Lung (tissue), 12 donors: ENCODE data around the gene DPP9. TPM values are rescaled to one million over a fixed set of nuclear protein-coding genes. Genes with fewer than 3 reads are reported as not detected.

Experiments
- ATAC-seq: fragments of 200-7000 bp; cut with Tn5 transposase; one replicate; pipeline ENCODE4 v1.9.1; 2020; ENCODE audit warnings: moderate number of reproducible peaks; ENCODE audit not compliant: insufficient read depth, low FRiP score
- DNase-seq, 3 donors: peaks; one replicate each; pipeline ENCODE4 v3.0.0-alpha.2; 2013 to 2017
- H3K27ac ChIP-seq, 2 donors: one replicate each; pipeline ENCODE4 v1.5.1; 2013; ENCODE audit warnings: mild to moderate bottlenecking in 2 of 2, moderate library complexity in 2 of 2, control low read depth in 1 of 2, inconsistent platforms in 1 of 2, low read depth in 1 of 2, low read length in 1 of 2
- H3K27me3 ChIP-seq, 3 donors: one replicate each; pipeline ENCODE4 v1.5.1; 2013; ENCODE audit warnings: low read length in 2 of 3; ENCODE audit not compliant: control insufficient read depth in 3 of 3, insufficient read depth in 3 of 3
- H3K36me3 ChIP-seq, 4 donors: one replicate each; pipeline ENCODE4 v1.5.1; 2013; ENCODE audit warnings: low read length in 4 of 4, mild to moderate bottlenecking in 1 of 4, moderate library complexity in 1 of 4; ENCODE audit not compliant: control insufficient read depth in 4 of 4, insufficient read depth in 4 of 4
- H3K4me1 ChIP-seq, 5 donors: one replicate each; pipeline ENCODE4 v1.5.1; 2013; ENCODE audit warnings: low read length in 5 of 5, mild to moderate bottlenecking in 2 of 5, moderate library complexity in 1 of 5; ENCODE audit not compliant: control insufficient read depth in 5 of 5, insufficient read depth in 5 of 5
- H3K4me3 ChIP-seq: one replicate; pipeline ENCODE4 v1.5.1; 2013; ENCODE audit warnings: mild to moderate bottlenecking, control low read depth, moderate library complexity
- H3K9ac ChIP-seq, 2 donors: one replicate each; pipeline ENCODE4 v1.5.1; 2013; ENCODE audit warnings: low read length in 2 of 2, control low read depth in 1 of 2; ENCODE audit not compliant: insufficient read depth in 1 of 2
- H3K9me3 ChIP-seq, 4 donors: one replicate each; pipeline ENCODE4 v1.5.1; 2013; ENCODE audit warnings: low read length in 3 of 4, mild to moderate bottlenecking in 1 of 4, moderate library complexity in 1 of 4; ENCODE audit not compliant: control insufficient read depth in 4 of 4, insufficient read depth in 3 of 4
- CTCF ChIP-seq: IDR thresholded peaks from 2 replicates; pipeline ENCODE4 v1.5.1; 2012; ENCODE audit warnings: mild to moderate bottlenecking; ENCODE audit errors: control extremely low read depth, extremely low read depth
- WGBS, 2 donors: extraction: QIAGEN DNeasy Blood & Tissue Kit; methylation state at CpG; one replicate each; pipeline ENCODE4 v1.1.7; 2013; 5-methylcytosine and 5-hydroxymethylcytosine counted together
- polyA plus RNA-seq, 2 donors: library from polyadenylated mRNA; stranded (reverse); fragments of 200-250 nt; gene quantifications; one replicate each; pipeline ENCODE4 v1.2.1, GENCODE V29; 2013
- total RNA-seq, 2 donors: library from RNA; depleted of rRNA in 1 of 2; stranded (reverse); fragments of >200 nt in 1 of 2; gene quantifications; one replicate each; pipeline ENCODE4 v1.2.1, GENCODE V29; 2014 to 2021
- donor health status: control.
- donor health status: control.
- donor health status: Bipolar disorder and iron deficiency.
- donor health status: healthy.
- donor health status: DM: yes; HTN: yes; CAD: no.

The DPP9 gene
- total and polyA plus RNA-seq, 4 donors = 33.2 to 95.5 (median 43.9) TPM

DNA sequence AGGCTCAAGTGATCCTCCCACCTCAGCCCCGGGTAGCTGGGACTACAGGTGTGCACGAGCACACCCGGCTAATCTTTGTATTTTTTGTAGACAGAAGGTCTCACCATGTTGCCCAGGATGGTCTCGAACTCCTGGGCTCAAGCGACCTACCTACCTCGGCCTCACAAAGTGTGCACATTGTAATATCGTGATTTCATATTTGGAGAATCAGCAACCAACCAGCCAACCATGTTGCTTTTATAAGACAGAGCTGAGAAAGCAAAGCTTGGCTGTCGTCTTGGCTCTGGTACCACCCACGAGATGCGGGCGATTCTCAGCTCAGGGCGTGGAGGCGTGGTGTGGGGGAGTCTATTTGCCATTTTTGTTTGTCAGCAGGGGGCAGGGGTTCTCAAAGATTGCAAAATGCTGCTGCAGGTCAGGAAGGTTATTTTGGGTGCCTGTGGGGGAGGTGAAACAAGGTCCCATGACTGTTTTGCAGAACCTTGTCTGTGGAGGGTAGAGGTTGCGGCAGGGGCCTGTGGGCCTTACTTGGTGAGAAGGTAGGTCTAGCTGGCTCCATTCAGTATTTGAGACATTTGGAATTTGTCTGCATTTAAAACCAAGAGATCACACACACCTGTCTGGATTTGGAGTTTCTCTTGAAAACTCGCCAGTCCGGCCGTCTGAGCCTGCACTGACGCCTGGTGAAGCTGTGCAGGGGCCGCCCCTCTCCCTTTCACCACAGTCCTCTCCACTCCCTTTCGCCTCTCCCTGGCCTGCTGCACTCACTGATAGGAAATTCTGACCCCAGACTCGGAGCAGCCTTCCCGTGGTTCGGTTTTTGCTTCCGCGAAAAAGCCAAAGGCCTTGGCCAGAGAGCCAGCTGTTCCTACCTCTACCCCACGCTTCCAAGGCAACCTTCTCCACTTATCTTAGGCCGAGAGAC, 68.9 kb downstream of the DPP9 start:
- Histone ChIP-seq H3K4me1 (peaks cover 0 to 2% (median 0%) of the 10 kb centered on the region in 5 donors), H3K36me3 (peaks cover 8 to 45% (median 26%) of the 10 kb centered on the region in 4 donors), H3K27ac (no peak overlapping the region), H3K9me3 (peaks cover 0 to 8% (median 4%) of the 10 kb centered on the region in 4 donors), H3K4me3 (no peak overlapping the region), H3K9ac (no peak overlapping the region), H3K27me3 (no peaks in the 10 kb centered on the region)
- TF ChIP-seq CTCF = no peak
- 87 to 93% methylated on average over 27 of the region's 27 CpGs for WGBS, 2 donors
- DNase-seq (no peak), ATAC-seq (no peak)

DNA sequence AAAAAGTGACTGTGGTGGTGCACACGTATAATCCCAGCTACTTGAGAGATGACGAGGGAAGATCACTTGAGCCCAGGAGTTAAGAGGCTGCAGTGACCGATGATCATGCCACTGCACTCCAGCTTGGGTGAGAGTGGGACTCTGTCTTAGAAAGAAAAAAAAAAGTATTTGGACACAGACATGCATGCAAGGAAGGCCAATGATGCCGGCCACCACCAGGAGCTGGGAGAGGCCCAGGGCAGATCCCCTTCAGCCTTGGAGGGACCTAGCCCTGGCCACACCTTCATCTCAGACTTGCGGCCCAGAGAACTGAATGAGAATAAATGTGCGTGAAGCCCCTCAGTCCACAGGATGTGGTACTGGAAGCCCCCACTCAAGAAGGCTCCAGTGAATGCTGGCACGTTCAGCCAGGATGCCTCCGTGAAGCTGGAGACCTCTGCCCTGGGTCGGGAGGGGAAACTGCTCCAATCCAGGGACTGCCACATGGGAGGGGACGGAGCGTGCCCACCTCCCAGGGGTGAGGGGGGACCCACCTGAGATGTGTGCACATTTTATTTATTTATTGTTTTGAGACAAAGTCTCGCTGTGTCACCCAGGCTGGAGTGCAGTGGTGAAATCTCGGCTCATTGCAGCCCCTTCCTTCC, 69.7 kb downstream of the DPP9 start:
- no peak for TF ChIP-seq CTCF
- no peak for DNase-seq
- H3K9ac ChIP-seq = no peak overlapping the region
- H3K36me3 ChIP-seq = peaks cover 7 to 41% (median 20%) of the 10 kb centered on the region in 4 donors
- H3K9me3 ChIP-seq = peaks cover 0 to 8% (median 4%) of the 10 kb centered on the region in 4 donors
- no peaks in the 10 kb centered on the region for H3K27me3 ChIP-seq
- WGBS, 2 donors = 85 to 95% methylated on average over 13 of the region's 13 CpGs
- no peak for ATAC-seq
- peaks cover 0 to 4% (median 0%) of the 10 kb centered on the region in 5 donors for H3K4me1 ChIP-seq
- H3K27ac ChIP-seq = no peak overlapping the region
- H3K4me3 ChIP-seq = no peak overlapping the region

GRCh38 chr19:4652075-4652474, 71.6 kb downstream of the DPP9 start:
- ATAC-seq = no peak
- Histone ChIP-seq H3K36me3 (peaks cover under 1 to 26% (median 7%) of the 10 kb centered on the region in 4 donors), H3K27ac (no peak overlapping the region), H3K27me3 (no peaks in the 10 kb centered on the region), H3K4me1 (peaks cover 0 to 4% (median 0%) of the 10 kb centered on the region in 5 donors), H3K9ac (no peak overlapping the region), H3K9me3 (no peaks in the 10 kb centered on the region), H3K4me3 (no peak overlapping the region)
- DNase-seq = no peak
- 96 to 97% methylated on average over 39 to 44 of the region's 44 CpGs for WGBS, 2 donors
- no peak for TF ChIP-seq CTCF
